Measurements from ENCODE around the gene COBL.
"Not testable (repeated sequence)": the region's sequence is repeated elsewhere in the genome, so short reads cannot be mapped to it uniquely, and the experiment has no call there.

COBL gene

GRCh38 chr7:51011710-51012350 is 304.8 kb downstream of the COBL start:
- DNase-seq (ENCODE audit: low read depth in 1 of 2, low spot score in 1 of 2), result no peak

GRCh38 chr7:51010534-51010933 is 306.1 kb downstream of the COBL start:
- DNase-seq (ENCODE audit: low read depth in 1 of 2, low spot score in 1 of 2), result no peak

- DNase-seq (ENCODE audit: low read depth in 1 of 2, low spot score in 1 of 2), result no peak
Measured at GRCh38 chr7:51009716-51010496, 306.7 kb downstream of the COBL start.

DNA sequence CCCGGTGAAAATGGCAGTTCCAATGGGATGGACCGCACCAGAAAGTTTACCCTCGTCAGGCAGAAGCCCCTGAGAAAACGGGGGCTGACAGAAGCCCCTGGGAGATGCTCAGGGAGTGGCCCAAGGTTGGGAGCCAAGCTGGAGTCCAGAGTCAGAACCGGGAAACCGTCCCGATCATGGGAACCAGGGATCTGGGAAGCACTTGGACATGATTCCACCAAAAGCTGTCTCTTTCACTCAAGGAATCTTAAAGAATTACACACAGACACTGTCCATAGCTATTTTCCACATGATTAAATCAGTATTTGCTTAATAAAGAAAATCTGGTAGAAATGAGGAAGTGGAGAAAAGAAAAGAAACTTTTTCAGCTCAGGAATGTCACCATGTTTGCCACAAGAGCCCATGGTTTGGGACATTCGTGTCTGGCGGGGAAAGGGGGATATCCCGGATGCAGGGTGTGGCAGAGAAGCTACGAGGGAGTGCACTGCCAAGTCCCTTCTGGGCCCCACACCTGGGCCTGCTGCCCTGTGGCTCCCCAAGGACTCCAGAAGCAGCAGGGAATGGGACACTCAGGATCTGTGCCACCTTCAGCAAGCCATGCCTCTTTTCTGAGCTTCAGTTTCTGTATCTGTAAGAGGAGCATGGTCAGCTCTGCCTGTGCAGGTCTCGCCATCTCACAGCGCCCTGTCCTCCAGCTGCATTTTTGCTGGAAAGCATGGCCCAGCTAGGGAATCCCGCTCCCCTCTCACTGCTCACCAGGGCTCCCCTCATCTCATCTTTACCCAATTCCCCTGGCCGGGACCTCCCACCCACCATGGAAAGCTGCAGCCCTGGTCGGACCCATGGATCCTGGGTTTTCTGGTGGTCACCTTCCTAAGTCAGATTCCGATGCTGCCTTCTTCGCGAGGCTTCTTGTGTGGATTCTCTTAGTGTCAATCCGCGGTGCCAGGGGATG is 308.8 kb downstream of the COBL start:
- no peak for DNase-seq (ENCODE audit: low read depth in 1 of 2, low spot score in 1 of 2)

DNA sequence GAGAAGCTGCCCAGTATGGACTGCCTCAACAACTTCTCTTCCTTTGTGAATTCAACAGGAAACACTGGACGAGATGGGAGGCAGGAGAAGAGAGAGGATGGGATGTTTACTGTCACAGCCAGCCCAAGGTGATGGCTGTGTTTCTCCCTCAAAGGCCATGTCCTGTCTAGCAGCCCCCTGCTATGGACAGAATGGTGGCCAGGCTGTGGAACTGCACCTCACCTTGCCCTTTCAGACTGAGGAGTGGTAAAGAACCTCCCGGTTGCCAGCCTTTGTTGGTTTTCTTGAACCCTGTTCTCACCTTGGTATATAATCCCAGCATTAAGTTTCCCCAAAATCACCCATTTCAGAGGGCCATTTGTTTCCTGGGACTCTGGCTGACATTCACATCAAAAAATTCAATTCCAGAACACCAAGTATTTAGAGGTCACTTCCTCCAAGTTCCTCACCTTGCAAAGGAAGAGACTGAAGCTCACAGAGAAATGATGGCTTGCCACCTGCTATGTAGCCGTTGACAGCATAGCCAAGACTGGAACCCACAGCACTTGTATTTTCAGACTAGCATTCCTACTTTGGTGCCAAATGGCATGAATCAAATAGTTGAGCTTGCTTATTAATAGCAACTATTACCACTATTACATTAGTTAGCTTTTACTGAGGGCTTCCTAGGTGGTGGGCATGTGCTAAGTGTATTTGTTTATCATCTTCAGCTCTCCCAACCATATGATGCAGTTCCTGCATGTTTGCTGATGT is 309.9 kb downstream of the COBL start:
- DNase-seq (ENCODE audit: low read depth in 1 of 2, low spot score in 1 of 2), result no peak

GRCh38 chr7:51005074-51005473 is 311.5 kb downstream of the COBL start:
- DNase-seq (ENCODE audit: low read depth in 1 of 2, low spot score in 1 of 2), result no peak

DNA sequence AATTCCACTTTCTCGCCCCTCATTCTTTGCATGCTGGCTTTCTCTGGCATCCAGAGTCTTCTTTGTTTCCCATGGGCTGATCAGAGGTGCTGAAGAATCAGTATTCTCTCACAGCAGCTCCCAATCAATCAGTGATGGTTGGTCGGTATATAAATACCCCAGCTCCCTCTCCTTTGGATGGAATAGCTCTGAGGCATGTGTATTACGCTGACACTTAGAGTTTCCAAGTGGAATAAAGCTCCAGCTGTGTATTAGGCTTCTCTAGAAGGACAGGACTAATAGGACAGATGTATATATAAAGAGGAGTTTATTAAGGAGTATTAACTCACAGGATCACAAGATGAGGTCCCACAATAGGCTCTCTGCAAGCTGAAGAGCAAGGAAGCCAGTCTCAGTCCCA is 315.7 kb downstream of the COBL start:
- no peak for DNase-seq (ENCODE audit: low read depth in 1 of 2, low spot score in 1 of 2)

DNA sequence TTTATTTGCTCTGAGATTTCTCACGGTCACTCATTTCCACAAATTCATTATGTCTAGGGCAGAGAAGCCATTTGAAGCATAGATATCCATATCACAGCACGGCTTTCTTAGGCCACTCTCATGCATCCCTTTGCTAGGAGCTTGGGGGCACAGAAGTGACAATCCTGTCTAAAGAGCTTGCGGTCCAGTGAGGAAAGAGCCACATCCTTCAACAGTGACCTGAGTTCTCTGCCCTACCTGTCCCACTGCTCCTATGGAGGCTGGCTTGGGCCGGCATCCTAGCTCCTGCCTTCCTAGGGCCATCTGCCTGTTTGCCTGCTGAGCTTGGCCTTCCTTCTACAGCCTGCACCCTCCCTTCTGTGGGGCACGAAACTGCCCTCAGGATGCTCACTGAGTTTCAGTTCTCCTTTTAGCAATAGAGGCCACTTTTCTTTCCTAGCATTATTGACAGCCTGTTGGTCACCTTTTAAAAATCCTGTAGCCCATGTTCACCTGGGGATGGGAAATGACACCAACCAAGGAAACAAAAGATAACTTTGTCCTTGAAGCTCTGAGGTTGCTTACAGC is 321.8 kb downstream of the COBL start:
- no peak for DNase-seq (ENCODE audit: low read depth in 1 of 2, low spot score in 1 of 2)

GRCh38 chr7:50990214-50990613 is 326.4 kb downstream of the COBL start:
- DNase-seq (ENCODE audit: low read depth in 1 of 2, low spot score in 1 of 2), result not testable (repeated sequence)

DNA sequence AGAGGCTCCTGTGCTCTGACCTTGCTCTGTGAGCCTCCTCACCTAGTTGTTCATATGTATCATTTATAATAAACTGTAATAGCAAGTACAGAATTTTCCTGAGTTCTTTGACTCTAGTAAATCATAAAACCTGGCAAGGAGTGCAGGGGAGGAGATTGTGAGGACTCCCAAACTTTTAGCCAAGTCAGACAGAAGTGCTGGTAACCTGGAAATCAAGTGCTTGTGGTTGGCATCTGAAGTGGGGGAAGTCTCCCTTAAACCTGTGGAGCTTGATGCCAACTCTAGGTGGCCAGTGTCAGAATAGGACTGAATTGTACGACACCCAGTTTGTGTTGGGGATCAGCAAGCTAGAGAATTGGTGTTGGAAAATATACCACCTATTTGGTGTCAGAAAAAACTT is 327.6 kb downstream of the COBL start:
- DNase-seq (ENCODE audit: low read depth in 1 of 2, low spot score in 1 of 2), result no peak

DNA sequence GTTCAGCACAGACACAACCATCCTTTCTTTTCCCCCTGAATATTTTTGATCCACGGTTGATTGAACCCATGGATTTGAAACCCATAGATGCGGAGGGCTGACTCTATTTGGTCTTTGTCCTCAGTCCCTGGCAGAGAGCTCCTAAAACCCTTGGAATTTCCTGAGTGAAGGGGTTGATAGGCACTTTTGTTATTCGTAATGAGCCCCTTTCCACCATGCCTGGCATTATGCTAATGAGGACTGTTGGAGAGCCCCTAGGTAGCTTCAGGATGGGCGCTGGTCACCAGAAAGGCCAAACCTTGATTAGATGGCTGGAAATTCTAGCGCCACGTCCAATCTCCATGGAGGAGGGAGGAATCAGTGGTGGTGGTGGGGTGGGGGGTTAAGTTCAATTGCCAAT is 328.1 kb downstream of the COBL start:
- no peak for DNase-seq (ENCODE audit: low read depth in 1 of 2, low spot score in 1 of 2)

DNA sequence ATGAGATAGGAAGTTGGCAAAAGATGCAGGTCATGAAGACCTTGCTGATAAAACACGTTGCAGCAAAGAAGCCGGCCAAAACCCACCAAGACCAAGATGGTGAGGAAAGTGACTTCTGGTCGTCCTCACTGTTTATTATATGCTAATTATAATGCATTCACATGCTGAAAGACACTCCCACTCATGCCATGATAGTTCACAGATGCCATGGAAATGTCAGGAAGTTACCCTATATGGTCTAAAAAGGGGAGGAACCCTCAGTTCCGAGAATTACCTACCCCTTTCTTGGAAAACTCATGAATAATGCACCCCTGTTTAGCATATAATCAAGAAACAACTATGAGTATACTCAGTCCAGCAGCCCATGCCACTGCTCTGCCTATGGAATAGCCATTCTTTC is 331.5 kb downstream of the COBL start:
- no peak for DNase-seq (ENCODE audit: low read depth in 1 of 2, low spot score in 1 of 2)

- no peak for DNase-seq (ENCODE audit: low read depth in 1 of 2, low spot score in 1 of 2)
Measured at GRCh38 chr7:50983850-50984249, 332.8 kb downstream of the COBL start.

DNA sequence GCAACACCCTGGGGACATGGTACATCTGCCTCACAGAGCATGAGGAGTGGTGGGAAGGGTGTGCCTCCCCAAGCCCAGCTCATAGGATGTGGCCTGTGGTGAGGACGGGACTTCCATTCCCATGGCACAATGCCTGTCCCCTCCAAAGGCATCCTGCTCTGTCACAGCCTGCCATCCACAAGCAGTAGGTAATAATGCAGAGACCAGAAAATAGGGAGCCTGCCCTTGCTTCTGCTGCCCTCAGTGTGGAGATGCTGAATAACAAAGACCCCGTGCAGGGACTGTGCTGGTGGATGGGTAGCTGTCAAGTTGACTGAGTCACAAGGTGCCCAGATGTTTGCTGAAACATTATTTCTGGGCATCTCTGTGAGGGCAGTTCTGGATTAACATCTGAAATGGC is 334.0 kb downstream of the COBL start:
- DNase-seq (ENCODE audit: low read depth in 1 of 2, low spot score in 1 of 2), result no peak

GRCh38 chr7:50981743-50982142 is 334.9 kb downstream of the COBL start:
- DNase-seq (ENCODE audit: low read depth in 1 of 2, low spot score in 1 of 2), result no peak

- DNase-seq (ENCODE audit: low read depth in 1 of 2, low spot score in 1 of 2), result no peak
Measured at GRCh38 chr7:50980411-50980810, 336.2 kb downstream of the COBL start.

- no peak for DNase-seq (ENCODE audit: low read depth in 1 of 2, low spot score in 1 of 2)
Measured at GRCh38 chr7:50978633-50979215, 337.9 kb downstream of the COBL start.

DNA sequence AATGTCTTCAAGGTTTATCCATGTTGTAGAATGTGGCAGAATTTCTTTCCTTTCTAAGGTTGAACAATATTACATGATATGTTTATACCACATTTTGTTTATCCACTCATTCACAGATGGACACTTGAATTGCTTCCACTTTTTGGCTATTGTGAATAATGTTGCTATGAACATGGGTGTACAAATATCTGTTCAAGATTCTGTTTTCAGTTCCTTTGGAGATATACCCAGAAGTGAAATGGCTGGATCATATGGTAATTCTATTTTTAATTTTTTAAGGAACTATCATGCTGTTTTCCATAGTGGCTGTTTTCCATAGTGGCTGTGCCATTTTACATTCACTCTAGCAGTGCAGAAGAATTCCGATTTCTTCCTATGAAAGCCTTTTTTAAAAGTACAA is 339.2 kb downstream of the COBL start:
- DNase-seq (ENCODE audit: low read depth in 1 of 2, low spot score in 1 of 2), result no peak

DNA sequence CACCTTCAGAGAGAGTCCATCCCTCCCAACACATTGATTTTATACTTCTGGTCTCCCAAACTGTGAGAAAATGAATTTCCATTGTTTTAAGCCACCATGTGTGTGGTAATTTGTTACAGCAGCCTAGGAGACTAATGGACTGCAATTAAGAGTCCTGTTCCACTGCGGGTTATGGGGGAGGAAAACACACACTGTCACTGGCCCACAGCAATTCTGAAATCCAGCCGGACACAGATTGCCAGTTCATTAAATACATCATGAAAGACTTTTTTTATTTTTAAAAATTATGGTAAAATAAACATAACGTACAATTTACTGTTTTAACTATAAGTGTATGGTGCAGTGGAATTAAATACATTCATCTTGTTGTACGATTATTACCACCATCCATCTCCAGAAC is 340.5 kb downstream of the COBL start:
- DNase-seq (ENCODE audit: low read depth in 1 of 2, low spot score in 1 of 2), result no peak

GRCh38 chr7:50974240-50974639 is 342.4 kb downstream of the COBL start:
- DNase-seq (ENCODE audit: low read depth in 1 of 2, low spot score in 1 of 2), result no peak

All from activated CD4-positive, alpha-beta T cell treated with anti-CD3 and anti-CD28 coated beads, Interleukin-2, amount 50 U/mL, for 24 hours (primary cell).